HUES64 (cell line): ENCODE data around the gene SMIM45.

Experiments used
- H3K27ac ChIP-seq: 2 replicates; pipeline ENCODE4 v1.7.0; 2013; ENCODE audit warnings: low read depth, low read length, inconsistent platforms
- H3K27me3 ChIP-seq: 2 replicates; pipeline ENCODE4 v1.6.1; 2013; ENCODE audit warnings: mild to moderate bottlenecking, low read length; ENCODE audit not compliant: insufficient read depth
- H3K36me3 ChIP-seq: 2 replicates; pipeline ENCODE4 v1.6.1; 2013; ENCODE audit warnings: mild to moderate bottlenecking, low read length; ENCODE audit not compliant: insufficient read depth
- H3K4me1 ChIP-seq: 2 replicates; pipeline ENCODE4 v1.6.1; 2013; ENCODE audit warnings: mild to moderate bottlenecking, low read length, moderate library complexity; ENCODE audit not compliant: insufficient read depth
- H3K4me3 ChIP-seq: 2 replicates; pipeline ENCODE4 v1.5.1; 2013; ENCODE audit warnings: mild to moderate bottlenecking, low read length, moderate library complexity
- H3K9ac ChIP-seq: 2 replicates; pipeline ENCODE4 v1.6.1; 2013; ENCODE audit warnings: mild to moderate bottlenecking, low read depth, low read length
- H3K9me3 ChIP-seq: 2 replicates; pipeline ENCODE4 v1.6.1; 2013; ENCODE audit warnings: low read depth, low read length; ENCODE audit not compliant: insufficient read depth
- WGBS: fragments of 150-250, 120-280 bp; methylation state at CpG from one replicate; pipeline ENCODE4 v1.1.7; 2013; ENCODE audit warnings: missing lambda C conversion rate; 5-methylcytosine and 5-hydroxymethylcytosine counted together

The SMIM45 gene

DNA sequence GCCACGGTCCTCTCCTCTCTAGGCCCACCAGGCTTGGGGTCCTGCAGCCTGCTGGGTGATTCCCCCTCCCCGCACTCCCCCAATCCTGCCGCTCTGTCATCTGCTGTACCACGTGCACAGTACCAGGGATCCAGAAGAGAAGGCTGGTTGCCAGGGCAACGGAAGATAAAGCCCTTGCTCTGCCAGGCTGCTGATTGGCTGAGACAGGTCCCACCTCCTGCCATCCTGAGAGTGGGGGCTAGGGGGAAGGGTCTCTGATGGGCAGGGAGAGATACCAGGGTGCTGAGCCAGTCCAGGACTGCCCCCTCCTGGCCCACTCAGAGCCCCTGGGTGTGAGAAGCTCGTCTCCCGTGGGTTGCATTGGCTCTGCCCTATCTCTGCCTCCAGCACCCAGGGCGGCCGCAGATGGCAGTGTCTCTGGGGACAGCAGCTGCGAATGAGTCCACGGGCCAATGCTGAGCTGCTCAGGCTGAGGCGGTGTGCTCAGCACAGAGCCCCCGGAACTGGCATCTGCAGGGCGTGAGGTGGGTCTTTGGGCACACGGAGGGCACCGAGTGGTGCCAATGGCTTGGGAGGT lies at the start of gene SMIM45:
Gene SMIM45, plus strand, starts transcription at position 253 of the 577 bp plus-strand sequence.
- Histone ChIP-seq H3K4me3 (no peak within 1 kb of the TSS), H3K27me3 (no peaks in the 10 kb centered on the region; the same call in 1 of the 2 replicates), H3K9me3 (no peaks in the 10 kb centered on the region), H3K27ac (no peak within 1 kb of the TSS), H3K4me1 (no peaks in the 10 kb centered on the region; the same call in 1 of the 2 replicates), H3K9ac (no peak within 1 kb of the TSS), H3K36me3 (no peaks in the 10 kb centered on the region)
- 74% methylated on average over 16 of the region's 16 CpGs for WGBS

DNA sequence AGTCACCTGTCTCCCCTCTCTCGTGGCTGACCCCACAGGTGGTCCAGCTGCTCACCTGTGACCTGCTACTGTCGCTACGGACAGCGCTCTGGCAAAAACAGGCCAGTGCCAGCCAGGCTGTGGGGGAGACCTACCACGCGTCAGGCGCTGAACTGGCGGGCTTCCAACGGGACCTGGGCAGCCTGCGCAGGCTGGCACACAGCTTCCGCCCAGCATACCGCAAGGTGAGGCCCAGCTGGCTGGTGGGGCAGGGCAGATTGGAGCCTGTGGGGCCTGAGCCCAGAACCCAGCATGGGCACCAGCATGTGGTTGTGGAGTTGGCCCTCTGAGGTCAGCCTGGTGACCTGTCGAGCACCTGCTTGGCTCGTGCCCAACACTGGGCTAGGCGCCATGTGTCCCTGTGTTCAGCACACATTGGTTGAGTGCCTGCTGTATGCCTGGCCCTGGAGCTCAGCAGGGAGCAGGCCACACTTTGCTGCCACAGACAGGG lies 49.0 kb upstream of the SMIM45 start:
- H3K9ac ChIP-seq, result no peak overlapping the region
- no peak overlapping the region for H3K4me3 ChIP-seq
- peaks cover 77% of the 10 kb centered on the region for H3K36me3 ChIP-seq
- no peaks in the 10 kb centered on the region for H3K27me3 ChIP-seq
- H3K27ac ChIP-seq, result no peak overlapping the region
- no peaks in the 10 kb centered on the region for H3K4me1 ChIP-seq
- WGBS, result 96% methylated on average over 15 of the region's 15 CpGs
- H3K9me3 ChIP-seq, result no peaks in the 10 kb centered on the region

GRCh38 chr22:41904450-41905410 lies 47.2 kb upstream of the SMIM45 start:
- Histone ChIP-seq H3K36me3 (peaks cover 60% of the 10 kb centered on the region), H3K9ac (no peak overlapping the region)

DNA sequence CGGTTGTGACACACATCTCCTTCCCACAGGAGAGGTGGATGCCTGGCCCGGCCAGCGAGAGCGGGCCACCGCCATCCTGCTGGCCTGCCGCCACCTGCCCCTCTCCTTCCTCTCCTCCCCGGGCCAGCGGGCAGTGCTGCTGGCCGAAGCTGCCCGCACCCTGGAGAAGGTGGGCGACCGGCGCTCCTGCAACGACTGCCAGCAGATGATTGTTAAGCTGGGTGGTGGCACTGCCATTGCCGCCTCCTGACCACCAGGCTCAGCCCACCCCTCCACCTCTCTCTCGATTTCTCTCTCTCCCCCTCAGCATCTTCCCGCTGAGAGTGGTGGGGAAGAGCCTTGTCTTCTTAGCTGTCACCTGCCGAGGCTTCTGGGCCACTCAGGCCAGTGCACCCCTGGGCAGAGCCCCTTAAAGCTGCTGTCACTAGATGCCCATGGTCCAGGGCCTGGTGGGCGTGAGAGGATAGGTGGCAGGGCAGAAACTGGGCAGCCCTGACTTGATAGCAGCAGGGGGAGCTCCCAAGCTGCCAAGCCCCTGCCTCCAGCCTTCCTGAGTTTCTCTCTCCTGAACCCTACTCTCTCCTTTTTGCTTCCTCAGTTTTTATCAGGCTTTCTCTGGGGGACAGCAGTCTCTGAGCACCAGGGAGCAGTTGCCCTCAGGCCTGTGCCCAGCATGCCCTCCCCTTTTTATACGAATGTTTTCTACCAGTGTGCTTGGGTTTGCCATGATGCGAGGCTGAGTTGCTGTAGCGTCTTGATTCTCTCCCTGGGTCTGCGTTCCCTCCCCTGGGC lies 46.3 kb upstream of the SMIM45 start:
- 96% methylated on average over 22 of the region's 23 CpGs for WGBS
- Histone ChIP-seq H3K27me3 (peaks cover 24% of the 10 kb centered on the region), H3K36me3 (peaks cover 51% of the 10 kb centered on the region), H3K27ac (no peak overlapping the region), H3K4me1 (0 out of 2 replicates have a peak, but pooled peaks cover 3% of the 10 kb centered on the region), H3K9ac (no peak overlapping the region), H3K4me3 (no peak overlapping the region), H3K9me3 (no peaks in the 10 kb centered on the region)

More at GRCh38 chr22:41904450-41905410, 47.2 kb upstream of the SMIM45 start:
- Histone ChIP-seq H3K4me3 (no peak overlapping the region), H3K9me3 (no peaks in the 10 kb centered on the region), H3K27me3 (peaks cover 16% of the 10 kb centered on the region), H3K27ac (no peak overlapping the region), H3K4me1 (0 out of 2 replicates have a peak, but pooled peaks cover 3% of the 10 kb centered on the region)
- WGBS, result 95% methylated on average over 24 of the region's 24 CpGs

DNA sequence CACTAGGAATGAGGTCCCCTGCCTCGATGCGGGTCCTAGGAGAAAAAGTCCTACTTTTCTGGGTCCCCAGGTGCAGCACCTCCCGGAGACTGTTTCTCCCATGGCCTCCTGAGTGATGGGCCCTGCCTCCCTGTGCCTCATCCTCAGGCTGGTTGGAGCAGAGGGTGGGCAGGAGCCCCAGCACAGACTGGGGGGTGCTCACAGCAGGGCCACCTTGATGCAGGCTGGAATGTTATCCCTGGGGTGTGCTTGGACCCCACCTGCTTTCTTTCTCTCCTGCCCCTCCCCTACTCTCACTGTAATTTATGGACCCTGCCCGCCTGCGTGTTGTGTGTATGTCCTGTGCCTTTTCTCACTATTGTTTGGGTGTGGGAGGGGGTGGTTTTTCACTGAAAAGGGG lies 45.1 kb upstream of the SMIM45 start:
- no peak overlapping the region for H3K27ac ChIP-seq
- H3K4me3 ChIP-seq, result no peak overlapping the region
- peaks cover 39% of the 10 kb centered on the region for H3K36me3 ChIP-seq
- H3K27me3 ChIP-seq, result peaks cover 36% of the 10 kb centered on the region
- 96% methylated on average over 5 of the region's 5 CpGs for WGBS
- no peak overlapping the region for H3K9ac ChIP-seq
- H3K4me1 ChIP-seq, result 0 out of 2 replicates have a peak, but pooled peaks cover 3% of the 10 kb centered on the region
- no peaks in the 10 kb centered on the region for H3K9me3 ChIP-seq

DNA sequence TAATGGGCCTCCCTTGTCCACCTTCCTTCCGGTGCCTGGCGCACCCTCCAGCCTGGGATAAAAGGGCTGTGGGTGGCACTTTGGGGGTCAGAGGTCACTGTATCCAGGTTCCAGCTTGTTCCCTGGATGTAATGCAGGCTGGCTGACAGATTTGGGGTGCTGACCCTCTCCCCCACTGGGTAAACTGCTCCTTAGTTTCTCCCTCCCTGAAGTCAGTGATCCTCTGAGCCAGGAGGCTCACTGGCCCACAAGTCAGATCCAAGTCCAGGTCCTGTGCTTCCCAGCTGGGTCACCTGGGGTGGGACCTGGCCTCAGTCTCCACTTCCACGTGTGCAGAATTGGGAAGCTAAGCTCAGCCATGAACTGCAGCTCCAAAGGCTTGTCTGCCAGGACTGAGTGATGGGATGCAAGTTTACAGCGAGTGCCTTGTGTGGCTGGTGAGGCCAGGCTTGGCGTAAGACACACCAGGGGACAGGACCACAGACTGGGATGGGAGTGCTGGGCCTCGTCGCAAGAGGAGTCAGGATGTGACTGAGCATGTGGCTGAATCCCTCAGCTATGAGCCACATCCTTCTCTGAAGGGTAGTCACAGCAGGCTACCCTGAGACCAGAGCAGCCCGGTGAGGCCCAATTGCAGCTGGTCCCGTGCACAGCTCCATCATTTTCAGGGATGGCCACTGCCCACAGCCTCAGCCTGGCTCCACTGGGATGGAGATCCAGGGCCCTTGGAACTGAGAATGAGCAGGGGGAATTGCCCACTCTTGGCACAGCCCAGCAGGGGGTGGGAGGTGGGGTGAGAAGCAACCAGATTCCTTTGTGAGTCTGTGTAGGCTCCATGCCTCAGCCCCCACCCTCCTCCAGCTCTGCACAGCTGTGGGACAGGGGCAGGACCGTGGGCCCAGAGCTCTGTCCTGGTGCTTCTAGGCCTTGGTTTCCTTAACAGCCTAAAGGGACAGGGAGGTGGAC lies 44.2 kb upstream of the SMIM45 start:
- WGBS, result 89% methylated on average over 10 of the region's 10 CpGs
- no peak overlapping the region for H3K27ac ChIP-seq

GRCh38 chr22:41908411-41909309 lies 43.3 kb upstream of the SMIM45 start:
- Histone ChIP-seq H3K36me3 (peaks cover 21% of the 10 kb centered on the region), H3K27me3 (peaks cover 55% of the 10 kb centered on the region), H3K4me1 (0 out of 2 replicates have a peak, but pooled peaks cover 3% of the 10 kb centered on the region), H3K27ac (no peak overlapping the region), H3K9me3 (no peaks in the 10 kb centered on the region), H3K9ac (no peak overlapping the region), H3K4me3 (no peak overlapping the region)
- 79% methylated on average over 14 of the region's 14 CpGs for WGBS

More for the DNA sequence above, 44.2 kb upstream of the SMIM45 start:
- Histone ChIP-seq H3K27me3 (peaks cover 45% of the 10 kb centered on the region), H3K4me3 (no peak overlapping the region), H3K9me3 (no peaks in the 10 kb centered on the region), H3K36me3 (peaks cover 30% of the 10 kb centered on the region), H3K4me1 (0 out of 2 replicates have a peak, but pooled peaks cover 3% of the 10 kb centered on the region), H3K9ac (no peak overlapping the region)

DNA sequence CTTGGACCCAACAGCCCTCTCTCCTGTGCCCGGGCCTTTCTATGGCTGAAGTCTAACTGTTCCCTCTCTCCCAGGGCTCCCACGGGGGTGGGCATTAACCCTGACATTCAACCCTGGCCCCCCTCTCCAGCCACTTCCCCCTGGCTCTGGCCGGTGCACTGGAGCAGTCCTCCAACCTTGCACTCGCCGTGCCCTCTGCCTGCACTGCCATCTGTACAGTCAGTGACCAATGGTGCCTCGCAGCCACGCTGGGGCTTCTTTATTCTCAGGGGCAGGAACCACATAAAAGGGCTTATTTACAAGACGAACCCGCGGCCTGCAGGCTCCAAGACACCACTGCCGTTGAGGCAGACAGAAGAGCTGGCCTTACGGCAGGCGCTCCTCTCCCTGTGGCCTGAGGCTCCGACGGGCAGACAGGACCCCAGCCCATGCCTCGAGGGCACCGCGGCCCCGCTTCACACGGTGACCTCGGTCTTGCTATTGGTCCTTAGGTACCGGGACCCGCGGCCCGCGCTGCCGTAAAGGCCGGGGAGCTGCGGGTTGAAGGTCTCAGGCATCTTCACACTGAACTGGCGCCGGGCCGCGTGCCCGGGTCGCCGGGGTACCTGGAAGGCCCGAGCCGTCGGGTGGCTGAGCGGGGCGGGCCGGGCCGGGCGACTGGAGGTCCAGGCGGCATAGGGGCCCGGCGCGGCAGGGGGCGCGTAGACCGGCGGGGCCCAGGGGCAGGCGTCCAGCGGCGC lies 42.5 kb upstream of the SMIM45 start:
- H3K9ac ChIP-seq, result no peak overlapping the region
- peak overlapping the region; percentile 30; the same call in 1 of the 2 replicates for H3K4me3 ChIP-seq
- no peak overlapping the region for H3K27ac ChIP-seq
- WGBS, result 19% methylated on average over 55 of the region's 55 CpGs
- H3K9me3 ChIP-seq, result no peaks in the 10 kb centered on the region
- peaks cover 63% of the 10 kb centered on the region for H3K27me3 ChIP-seq
- peaks cover 13% of the 10 kb centered on the region for H3K36me3 ChIP-seq
- 0 out of 2 replicates have a peak, but pooled peaks cover 3% of the 10 kb centered on the region for H3K4me1 ChIP-seq
